Measurements from ENCODE around the gene FAM227B. TPM values are rescaled to one million over a fixed set of nuclear protein-coding genes. Genes with fewer than 3 reads are reported as not detected.
"Not testable (repeated sequence)": the region's sequence is repeated elsewhere in the genome, so short reads cannot be mapped to it uniquely, and the experiment has no call there.

Gene FAM227B
- total and polyA plus RNA-seq, 10 donors = 4.1 to 7.5 (median 5.2) TPM

DNA sequence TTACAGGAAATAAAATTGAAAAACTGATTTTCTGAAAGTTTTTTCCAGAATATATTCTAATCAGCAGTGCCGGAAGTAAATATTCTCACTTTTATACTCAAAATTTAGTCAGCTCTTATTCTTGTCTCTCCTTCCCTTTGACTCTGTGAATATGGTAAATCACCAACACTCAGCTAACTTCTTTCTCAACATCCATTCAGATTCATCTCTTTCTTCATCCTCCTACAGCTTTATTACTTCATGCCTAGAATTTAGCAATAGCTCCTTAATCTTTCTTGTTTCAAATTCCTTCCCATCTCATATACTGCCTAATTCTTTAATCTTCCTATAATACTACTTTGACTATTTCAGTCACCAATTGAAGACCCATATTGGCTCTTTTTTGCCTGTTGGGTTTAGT, 129.7 kb downstream of the FAM227B start:
- H3K4me3 ChIP-seq = no peak overlapping the region
- H3K27me3 ChIP-seq (replicated peaks in 1 of 7) = no peaks in the 10 kb centered on the region
- H3K9me3 ChIP-seq = no peaks in the 10 kb centered on the region
- no peaks in the 10 kb centered on the region for H3K4me1 ChIP-seq
- WGBS, 5 donors = 86 to 100% (median 94%) methylated on average over 1 of the region's 1 CpG
- intact Hi-C loops (cut with DNase I; ENCODE audit: low total_unique reads) = no loop called here
- H3K27ac ChIP-seq = no peak overlapping the region
- TF ChIP-seq POLR2AphosphoS5 (IDR thresholded peaks at IDR 0.05) = no peak
- TF ChIP-seq, protein P1, sequence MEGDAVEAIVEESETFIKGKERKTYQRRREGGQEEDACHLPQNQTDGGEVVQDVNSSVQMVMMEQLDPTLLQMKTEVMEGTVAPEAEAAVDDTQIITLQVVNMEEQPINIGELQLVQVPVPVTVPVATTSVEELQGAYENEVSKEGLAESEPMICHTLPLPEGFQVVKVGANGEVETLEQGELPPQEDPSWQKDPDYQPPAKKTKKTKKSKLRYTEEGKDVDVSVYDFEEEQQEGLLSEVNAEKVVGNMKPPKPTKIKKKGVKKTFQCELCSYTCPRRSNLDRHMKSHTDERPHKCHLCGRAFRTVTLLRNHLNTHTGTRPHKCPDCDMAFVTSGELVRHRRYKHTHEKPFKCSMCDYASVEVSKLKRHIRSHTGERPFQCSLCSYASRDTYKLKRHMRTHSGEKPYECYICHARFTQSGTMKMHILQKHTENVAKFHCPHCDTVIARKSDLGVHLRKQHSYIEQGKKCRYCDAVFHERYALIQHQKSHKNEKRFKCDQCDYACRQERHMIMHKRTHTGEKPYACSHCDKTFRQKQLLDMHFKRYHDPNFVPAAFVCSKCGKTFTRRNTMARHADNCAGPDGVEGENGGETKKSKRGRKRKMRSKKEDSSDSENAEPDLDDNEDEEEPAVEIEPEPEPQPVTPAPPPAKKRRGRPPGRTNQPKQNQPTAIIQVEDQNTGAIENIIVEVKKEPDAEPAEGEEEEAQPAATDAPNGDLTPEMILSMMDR (IDR thresholded peaks at IDR 0.05 in 8 of 11, conservative IDR thresholded peaks at IDR 0.05 in 3 of 11) = no peak
- no peak for TF ChIP-seq POLR2A (IDR thresholded peaks at IDR 0.05)
- no peak for DNase-seq
- no peaks in the 10 kb centered on the region for H3K36me3 ChIP-seq

DNA sequence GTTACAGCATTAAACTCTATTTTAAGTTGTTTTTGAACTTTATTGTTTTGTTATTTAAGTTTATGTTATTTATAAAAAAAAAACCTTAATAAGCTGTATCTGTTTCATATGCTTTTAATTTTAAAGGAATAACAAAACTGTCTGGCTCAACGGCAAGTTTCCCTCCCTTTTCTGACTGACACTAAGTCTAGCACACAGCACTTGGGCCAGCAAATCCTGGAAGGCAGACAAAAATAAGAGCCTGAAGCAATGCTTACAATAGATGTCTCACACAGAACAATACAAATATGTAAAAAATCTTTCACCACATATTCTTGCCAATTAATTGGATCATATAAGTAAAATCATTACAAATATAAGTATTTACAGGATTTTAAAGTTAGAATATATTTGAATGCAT, 135.2 kb downstream of the FAM227B start:
- H3K27me3 ChIP-seq (replicated peaks in 1 of 7); H3K36me3 ChIP-seq; H3K4me3 ChIP-seq; DNase-seq; H3K27ac ChIP-seq; intact Hi-C loops (cut with DNase I; ENCODE audit: low total_unique reads); H3K9me3 ChIP-seq; H3K4me1 ChIP-seq: not testable (repeated sequence)
- 69 to 93% (median 76%) methylated on average over 1 of the region's 1 CpG for WGBS, 5 donors

DNA sequence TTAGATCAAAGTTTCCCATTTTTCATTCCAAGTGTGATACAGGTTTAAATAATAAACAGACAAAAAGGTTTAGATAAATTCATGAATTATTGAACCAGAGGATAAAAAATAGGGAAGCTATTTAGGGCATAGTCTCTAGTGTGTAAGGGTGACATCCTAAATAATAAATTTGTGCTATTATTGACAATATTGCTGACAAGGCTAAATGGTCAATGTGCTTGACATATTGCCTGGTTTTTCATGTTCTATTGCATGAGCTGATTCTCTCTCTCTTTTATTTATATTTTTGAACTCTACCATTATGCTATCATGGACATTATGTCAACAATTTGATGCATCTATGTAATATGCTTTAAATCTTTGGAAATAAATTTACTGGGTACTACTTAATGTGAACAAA, 141.6 kb downstream of the FAM227B start:
- H3K4me1 ChIP-seq; H3K27ac ChIP-seq; DNase-seq; H3K9me3 ChIP-seq; H3K36me3 ChIP-seq; H3K27me3 ChIP-seq (replicated peaks in 1 of 7); H3K4me3 ChIP-seq; intact Hi-C loops (cut with DNase I; ENCODE audit: low total_unique reads): not testable (repeated sequence)

DNA sequence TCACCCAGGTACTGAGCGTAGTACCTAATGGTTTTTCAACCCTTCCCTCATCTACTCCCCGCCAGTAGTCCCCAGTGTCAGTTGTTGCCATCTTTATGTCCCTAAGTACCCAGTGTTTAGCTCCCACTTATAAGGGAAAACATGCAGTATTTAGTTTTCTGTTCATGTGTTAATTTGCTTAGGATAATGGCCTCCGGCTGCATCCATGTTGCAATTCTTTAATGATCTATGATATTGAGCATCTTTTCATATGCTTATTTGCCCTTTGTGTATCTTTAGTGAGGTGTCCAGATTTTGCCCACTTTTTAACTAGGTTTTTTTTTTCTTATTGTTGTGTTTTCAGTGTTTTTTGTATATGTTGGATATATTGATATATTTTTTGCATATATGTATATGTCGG, 142.6 kb downstream of the FAM227B start:
- H3K27me3 ChIP-seq (replicated peaks in 1 of 7); H3K36me3 ChIP-seq; H3K9me3 ChIP-seq; H3K27ac ChIP-seq; H3K4me3 ChIP-seq; intact Hi-C loops (cut with DNase I; ENCODE audit: low total_unique reads); H3K4me1 ChIP-seq; DNase-seq: not testable (repeated sequence)
- WGBS, 5 donors = 80 to 100% (median 85%) methylated on average over 4 of the region's 4 CpGs

DNA sequence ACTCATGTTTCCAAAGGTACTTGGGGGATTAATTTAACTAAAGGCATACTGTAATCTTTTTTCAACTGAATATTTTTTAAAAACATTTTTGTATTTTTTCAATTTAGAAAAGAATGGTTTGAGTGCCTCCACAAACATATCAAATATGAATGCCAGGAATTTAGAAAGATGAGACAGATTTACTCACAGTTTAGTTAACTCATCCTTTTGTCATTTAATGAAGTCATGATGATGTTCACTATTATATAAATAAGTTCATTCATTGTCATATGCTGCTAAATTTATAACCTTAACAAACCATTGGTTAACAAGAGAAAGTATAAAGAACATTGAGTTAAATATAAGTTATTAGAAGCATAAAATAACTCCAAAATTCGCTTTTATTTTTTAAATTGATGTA, 147.6 kb downstream of the FAM227B start:
- no peaks in the 10 kb centered on the region for H3K9me3 ChIP-seq
- intact Hi-C loops (cut with DNase I; ENCODE audit: low total_unique reads) = no loop called here
- no peak overlapping the region for H3K4me3 ChIP-seq
- H3K27me3 ChIP-seq (replicated peaks in 1 of 7) = no peaks in the 10 kb centered on the region
- no peak overlapping the region for H3K27ac ChIP-seq
- WGBS, 5 donors = 61 to 79% (median 72%) methylated on average over 1 of the region's 1 CpG
- no peak for DNase-seq
- TF ChIP-seq POLR2AphosphoS5 (IDR thresholded peaks at IDR 0.05) = no peak
- TF ChIP-seq, protein P1 (IDR thresholded peaks at IDR 0.05 in 8 of 11, conservative IDR thresholded peaks at IDR 0.05 in 3 of 11) = no peak
- no peak for TF ChIP-seq POLR2A (IDR thresholded peaks at IDR 0.05)
- no peaks in the 10 kb centered on the region for H3K4me1 ChIP-seq
- no peaks in the 10 kb centered on the region for H3K36me3 ChIP-seq

DNA sequence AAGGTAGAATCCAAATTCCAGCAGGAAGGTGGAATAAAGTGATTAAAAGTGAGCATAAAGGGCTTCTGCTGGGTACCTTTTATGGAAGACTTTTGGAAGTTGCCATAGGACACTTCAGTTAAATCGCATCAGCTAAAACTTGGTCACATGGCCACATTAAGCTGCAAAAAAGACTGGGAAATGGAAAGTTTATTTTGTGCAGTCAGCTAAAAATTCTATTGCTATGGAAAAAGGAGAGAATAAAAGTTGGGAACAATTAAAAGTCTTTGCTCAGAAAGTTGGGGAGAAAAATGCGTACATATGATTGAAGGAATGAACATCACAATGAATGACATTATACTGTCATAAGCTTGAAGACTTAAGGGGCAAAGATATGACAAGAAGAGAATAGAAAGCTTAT, 148.3 kb downstream of the FAM227B start:
- no peaks in the 10 kb centered on the region for H3K4me1 ChIP-seq
- H3K36me3 ChIP-seq = no peaks in the 10 kb centered on the region
- WGBS, 5 donors = 84 to 93% (median 89%) methylated on average over 2 of the region's 2 CpGs
- no peak overlapping the region for H3K4me3 ChIP-seq
- no peaks in the 10 kb centered on the region for H3K9me3 ChIP-seq
- no peaks in the 10 kb centered on the region for H3K27me3 ChIP-seq (replicated peaks in 1 of 7)
- H3K27ac ChIP-seq = no peak overlapping the region
- DNase-seq = no peak
- TF ChIP-seq POLR2AphosphoS5 (IDR thresholded peaks at IDR 0.05) = no peak
- intact Hi-C loops (cut with DNase I; ENCODE audit: low total_unique reads) = no loop called here

Data from spleen (tissue), 11 donors.